Gastroesophageal sphincter (tissue), 4 donors: ENCODE results near the gene CDH4. TPM values are rescaled to one million over a fixed set of nuclear protein-coding genes. Genes with fewer than 3 reads are reported as not detected.

Experiments used
- ATAC-seq: fragments of 150-250 bp; one replicate; pipeline ENCODE4 v1.9.1; 2016; ENCODE audit warnings: mild to moderate bottlenecking, moderate library complexity
- H3K27ac ChIP-seq, 4 donors: fragments of 200-600 bp; sonication (generic) in 3 of 4; 1 replicate in 3 of 4; 2 replicates in 1 of 4; pipeline ENCODE4 v1.5.1; 2016 to 2019
- H3K27me3 ChIP-seq: fragments of 200-600 bp; sonication (generic); one replicate; pipeline ENCODE4 v1.5.1; 2019
- H3K36me3 ChIP-seq, 2 donors: fragments of 200-600 bp; sonication (generic); one replicate each; pipeline ENCODE4 v1.5.1; 2019; ENCODE audit warnings: control low read depth in 1 of 2
- H3K4me1 ChIP-seq, 3 donors: fragments of 200-600 bp; sonication (generic); 1 replicate in 2 of 3; 2 replicates in 1 of 3; pipeline ENCODE4 v1.5.1; 2016 to 2019; ENCODE audit warnings: control low read depth in 2 of 3
- H3K4me3 ChIP-seq, 2 donors: fragments of 200-600 bp; sonication (generic); one replicate each; pipeline ENCODE4 v1.5.1; 2019; ENCODE audit warnings: mild to moderate bottlenecking in 1 of 2, moderate library complexity in 1 of 2
- H3K9me3 ChIP-seq, 3 donors: fragments of 200-600 bp; sonication (generic); one replicate each; pipeline ENCODE4 v1.5.1; 2017 to 2019; ENCODE audit warnings: control low read depth in 2 of 3
- EP300 ChIP-seq: sonication (generic); formaldehyde crosslinking; IDR thresholded peaks from one replicate; pipeline ENCODE4 v1.6.1; 2017; ENCODE audit warnings: antibody characterized with exemption, mild to moderate bottlenecking
- POLR2A ChIP-seq, 2 donors: fragments of 450-650 bp; IDR thresholded peaks; one replicate each; pipeline ENCODE4 v1.6.1; 2017; ENCODE audit warnings: antibody characterized with exemption in 2 of 2, mild to moderate bottlenecking in 2 of 2, moderate library complexity in 1 of 2
- POLR2AphosphoS5 ChIP-seq: sonication (generic); formaldehyde crosslinking; IDR thresholded peaks from one replicate; pipeline ENCODE4 v1.6.1; 2017; ENCODE audit warnings: antibody characterized with exemption
- WGBS, 2 donors: methylation state at CpG; one replicate each; pipeline ENCODE4 v1.1.5; 2018; ENCODE audit warnings: low coverage in 1 of 2; 5-methylcytosine and 5-hydroxymethylcytosine counted together
- total RNA-seq, 4 donors: library from RNA; depleted of rRNA; stranded (reverse); fragments of >200 nt; gene quantifications; one replicate each; pipeline ENCODE4 v1.1.0, GENCODE V29; 2016
- TF ChIP-seq, protein P1 (sequence below), 4 experiments: fragments of 200-600 bp in 2 of 4; fragments of 450-650 bp in 2 of 4; sonication (generic) in 1 of 4; IDR thresholded peaks; one replicate each; pipeline ENCODE4 v1.5.1; 2017 to 2019; ENCODE audit warnings: antibody characterized with exemption in 4 of 4, mild to moderate bottlenecking in 2 of 4, moderate library complexity in 2 of 4

The CDH4 gene
- total RNA-seq, 4 donors from 2014 or later: under 0.01 to 1.5 (median 0.42) TPM; not detected in 1

DNA sequence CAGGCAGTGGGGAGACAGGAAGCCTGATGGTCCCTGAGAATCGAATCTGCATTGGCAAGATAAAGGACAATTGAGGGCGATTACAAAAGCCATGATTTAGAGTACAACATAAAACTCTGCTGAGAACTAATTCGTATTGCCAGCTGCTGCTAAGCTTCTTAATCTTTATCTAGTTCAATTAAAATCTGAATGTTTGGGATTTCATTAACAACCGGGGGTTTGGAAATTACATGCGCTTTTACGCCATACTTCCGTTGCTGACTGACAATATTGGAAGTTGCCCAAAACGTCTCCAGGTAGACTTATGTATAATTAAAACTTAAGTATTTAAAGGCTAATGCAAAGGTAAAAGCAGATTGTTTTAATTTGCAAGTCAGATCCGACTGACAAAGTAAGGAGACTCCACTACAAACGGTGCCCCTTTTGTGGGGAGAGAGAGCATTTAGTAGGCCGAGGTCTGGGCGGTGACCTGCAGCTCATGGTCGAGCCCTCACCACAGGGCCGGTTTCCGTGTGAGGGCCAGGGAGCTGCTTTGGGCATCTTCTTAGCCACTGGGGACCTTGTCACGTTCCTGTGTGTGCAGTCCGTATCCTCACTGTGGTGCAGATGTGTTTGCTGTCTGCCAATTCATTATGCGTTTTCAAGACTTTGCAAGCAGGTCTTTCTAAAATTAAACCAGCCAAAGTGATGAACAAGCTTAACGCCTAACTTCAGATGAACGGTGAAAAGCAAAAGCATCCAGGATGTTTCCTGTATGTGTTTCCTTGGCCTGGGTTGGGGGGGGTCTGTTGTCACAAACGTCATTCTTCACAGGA is 49.9 kb downstream of the CDH4 start:
- Histone ChIP-seq H3K4me1 (no peaks in the 10 kb centered on the region), H3K36me3 (no peaks in the 10 kb centered on the region), H3K4me3 (no peak overlapping the region), H3K27ac (no peak overlapping the region), H3K9me3 (no peaks in the 10 kb centered on the region), H3K27me3 (peaks cover 8% of the 10 kb centered on the region)
- ATAC-seq: no peak
- 67 to 80% methylated on average over 8 to 20 of the region's 21 CpGs for WGBS, 2 donors
- TF ChIP-seq, protein P1, sequence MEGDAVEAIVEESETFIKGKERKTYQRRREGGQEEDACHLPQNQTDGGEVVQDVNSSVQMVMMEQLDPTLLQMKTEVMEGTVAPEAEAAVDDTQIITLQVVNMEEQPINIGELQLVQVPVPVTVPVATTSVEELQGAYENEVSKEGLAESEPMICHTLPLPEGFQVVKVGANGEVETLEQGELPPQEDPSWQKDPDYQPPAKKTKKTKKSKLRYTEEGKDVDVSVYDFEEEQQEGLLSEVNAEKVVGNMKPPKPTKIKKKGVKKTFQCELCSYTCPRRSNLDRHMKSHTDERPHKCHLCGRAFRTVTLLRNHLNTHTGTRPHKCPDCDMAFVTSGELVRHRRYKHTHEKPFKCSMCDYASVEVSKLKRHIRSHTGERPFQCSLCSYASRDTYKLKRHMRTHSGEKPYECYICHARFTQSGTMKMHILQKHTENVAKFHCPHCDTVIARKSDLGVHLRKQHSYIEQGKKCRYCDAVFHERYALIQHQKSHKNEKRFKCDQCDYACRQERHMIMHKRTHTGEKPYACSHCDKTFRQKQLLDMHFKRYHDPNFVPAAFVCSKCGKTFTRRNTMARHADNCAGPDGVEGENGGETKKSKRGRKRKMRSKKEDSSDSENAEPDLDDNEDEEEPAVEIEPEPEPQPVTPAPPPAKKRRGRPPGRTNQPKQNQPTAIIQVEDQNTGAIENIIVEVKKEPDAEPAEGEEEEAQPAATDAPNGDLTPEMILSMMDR (IDR thresholded peaks at IDR 0.05): no peak
- no peak for TF ChIP-seq POLR2AphosphoS5
- TF ChIP-seq EP300: no peak
- no peak for TF ChIP-seq POLR2A (IDR thresholded peaks at IDR 0.05)

DNA sequence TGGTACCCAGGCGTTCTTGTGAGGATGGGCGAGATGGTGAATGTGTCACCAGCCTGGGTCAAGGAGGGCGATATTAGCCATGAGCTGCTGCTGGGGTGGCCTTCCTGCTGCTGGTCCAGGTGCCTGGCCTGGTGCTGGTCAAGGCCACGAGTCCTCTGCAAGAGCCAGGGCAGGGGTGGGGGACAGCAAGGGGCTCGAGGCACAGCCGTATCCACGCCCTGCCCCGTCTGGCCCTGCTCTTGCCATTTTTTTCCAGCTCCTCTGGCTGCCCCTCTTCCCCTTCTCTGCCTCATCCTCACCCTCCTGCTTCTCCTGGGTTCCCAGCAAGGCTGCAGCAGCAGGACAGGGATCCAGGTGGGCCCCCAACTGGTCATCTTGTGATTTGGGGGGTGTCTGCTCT is 51.2 kb downstream of the CDH4 start:
- Histone ChIP-seq H3K4me3 (no peak overlapping the region), H3K36me3 (no peaks in the 10 kb centered on the region), H3K27me3 (peaks cover 14% of the 10 kb centered on the region), H3K9me3 (no peaks in the 10 kb centered on the region), H3K4me1 (no peaks in the 10 kb centered on the region), H3K27ac (no peak overlapping the region)
- WGBS, 2 donors: 79% methylated on average over 5 of the region's 8 CpGs; no CpG with 5 or more reads in 1 of the 2 donors
- ATAC-seq: no peak
- TF ChIP-seq POLR2A (IDR thresholded peaks at IDR 0.05) (no peak), POLR2AphosphoS5 (no peak), EP300 (no peak)
- TF ChIP-seq, protein P1 (IDR thresholded peaks at IDR 0.05): no peak

DNA sequence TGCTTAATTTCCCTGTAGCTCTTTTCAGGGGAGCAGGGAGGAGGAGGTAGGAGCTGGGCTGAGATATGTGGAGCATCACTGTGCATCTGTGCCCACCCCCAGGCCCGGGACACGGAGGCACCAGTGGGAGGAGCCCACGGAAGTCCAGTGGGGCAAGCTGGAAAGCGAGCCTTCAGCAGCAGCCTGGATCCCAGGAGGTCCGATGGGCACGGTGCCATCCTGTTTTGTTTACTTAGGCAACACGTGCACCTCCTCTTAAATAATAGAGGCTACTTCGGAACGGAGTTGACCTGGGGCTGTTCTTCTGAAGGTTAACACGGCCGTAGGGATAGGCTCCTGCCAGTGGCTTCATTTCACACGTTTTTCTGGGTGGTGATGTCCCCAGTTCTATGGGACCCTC is 51.6 kb downstream of the CDH4 start:
- ATAC-seq: no peak

DNA sequence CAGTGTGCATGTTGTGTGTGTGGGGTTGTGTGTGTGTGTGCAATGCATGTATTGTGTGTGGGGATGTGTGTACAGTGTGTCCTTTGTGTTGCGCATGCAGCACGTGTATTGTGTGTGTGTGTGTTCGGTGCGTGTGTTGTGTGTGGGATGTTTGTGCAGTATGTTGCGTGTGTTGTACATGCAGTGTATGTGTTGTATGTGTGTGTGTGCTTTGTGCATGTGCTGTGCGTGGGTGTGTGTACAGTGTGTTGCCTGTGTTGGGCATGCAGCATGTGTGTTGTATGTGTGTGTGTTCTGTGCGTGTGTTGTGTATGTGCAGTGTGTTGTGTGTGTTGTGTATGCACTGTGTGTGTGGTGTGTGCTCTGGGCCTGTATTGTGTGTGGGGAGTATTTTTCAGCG is 52.7 kb downstream of the CDH4 start:
- WGBS, 2 donors: 72% methylated on average over 3 of the region's 8 CpGs; no CpG with 5 or more reads in 1 of the 2 donors

More for the DNA sequence above, 51.6 kb downstream of the CDH4 start:
- Histone ChIP-seq H3K4me1 (no peaks in the 10 kb centered on the region), H3K9me3 (no peaks in the 10 kb centered on the region), H3K27me3 (peaks cover 14% of the 10 kb centered on the region), H3K36me3 (no peaks in the 10 kb centered on the region), H3K27ac (no peak overlapping the region), H3K4me3 (no peak overlapping the region)
- 80 to 87% methylated on average over 3 to 8 of the region's 12 CpGs for WGBS, 2 donors
- TF ChIP-seq POLR2A (IDR thresholded peaks at IDR 0.05) (no peak), EP300 (no peak), POLR2AphosphoS5 (no peak)
- TF ChIP-seq, protein P1 (IDR thresholded peaks at IDR 0.05): no peak

More for the DNA sequence above, 52.7 kb downstream of the CDH4 start:
- H3K4me3 ChIP-seq: no peak overlapping the region
- ATAC-seq: no peak
- H3K27ac ChIP-seq: no peak overlapping the region
- no peaks in the 10 kb centered on the region for H3K36me3 ChIP-seq
- no peak for TF ChIP-seq EP300
- TF ChIP-seq, protein P1 (IDR thresholded peaks at IDR 0.05): no peak
- no peak for TF ChIP-seq POLR2AphosphoS5
- no peak for TF ChIP-seq POLR2A (IDR thresholded peaks at IDR 0.05)
- H3K4me1 ChIP-seq: no peaks in the 10 kb centered on the region
- H3K27me3 ChIP-seq: peaks cover 14% of the 10 kb centered on the region
- H3K9me3 ChIP-seq: no peaks in the 10 kb centered on the region
